ENCODE results near the gene UBAC1. TPM values are rescaled to one million over a fixed set of nuclear protein-coding genes. Genes with fewer than 3 reads are reported as not detected.
A peak's percentile ranks its signal among the peaks of the same experiment; 100 is the strongest.

Gene UBAC1
- total and polyA plus RNA-seq, 9 of the 15 experiments (the other 6 are each of a cell fraction or from before 2014, with no cell fraction given) = 94.0 to 399 (median 228) TPM

DNA sequence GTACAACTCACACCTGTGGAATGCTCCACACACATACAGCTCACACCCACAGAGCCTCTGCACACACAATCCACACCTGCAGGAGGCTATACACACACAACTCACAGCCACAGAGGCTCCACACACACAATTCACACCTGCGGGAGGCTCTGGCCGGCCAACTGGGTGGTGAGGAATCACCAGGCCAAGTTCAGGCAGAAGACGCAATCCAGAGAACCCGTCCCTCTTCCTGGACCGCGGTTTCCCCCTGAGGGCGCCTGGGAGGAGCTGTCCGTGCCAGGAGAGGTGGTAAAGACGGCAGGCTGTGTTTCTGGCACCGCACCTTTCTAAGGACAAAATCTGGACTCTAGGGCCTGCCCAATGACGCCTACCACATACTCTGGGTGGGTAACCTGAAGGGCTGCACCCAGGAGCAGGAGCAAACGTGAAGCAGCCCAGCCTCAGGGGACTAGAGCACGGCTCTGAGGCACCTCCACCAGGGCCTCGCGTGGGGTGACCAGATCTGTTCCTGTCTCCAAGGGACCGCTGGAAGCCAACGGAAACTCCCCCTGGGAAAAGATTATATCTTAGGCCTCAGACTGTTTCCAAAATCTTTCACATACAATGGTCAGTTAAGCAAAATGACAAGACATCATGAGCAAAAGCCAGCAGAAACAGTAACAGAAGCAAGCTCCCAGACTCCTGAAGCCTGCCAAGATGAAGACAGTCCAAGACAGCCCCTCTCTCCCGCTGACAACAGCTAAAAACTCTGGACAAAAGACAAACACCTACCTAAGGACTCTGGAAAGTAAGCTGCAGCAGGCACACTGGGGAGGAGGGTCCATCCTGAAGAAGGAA lies 70.8 kb downstream of the UBAC1 start:
- Histone ChIP-seq H4K20me1 (replicated peaks; ENCODE audit: control insufficient read depth, insufficient read depth, low read length) (peaks cover 62% of the 10 kb centered on the region), H3K9me3 (replicated peaks; ENCODE audit: control insufficient read depth, insufficient read depth, low read depth, low read length) (no peaks in the 10 kb centered on the region), H3K27ac (ENCODE audit: extremely low read depth, low read depth, low read length) (no peak overlapping the region), H3K27me3 (ENCODE audit: control insufficient read depth in 2 of 2, insufficient read depth in 2 of 2, low read length in 2 of 2) (no peaks in the 10 kb centered on the region), H3K79me2 (ENCODE audit: control insufficient read depth, insufficient read depth, low read length) (peaks cover 99% of the 10 kb centered on the region), H2AFZ (ENCODE audit: low read depth, low read length) (no peak overlapping the region), H3K4me2 (ENCODE audit: insufficient read depth, low read length) (peak overlapping the region; percentile 16; the same call in 1 of the 2 replicates), H3K9me1 (ENCODE audit: control insufficient read depth, insufficient read depth, low read length) (peaks cover 11% of the 10 kb centered on the region), H3K36me3 (ENCODE audit: control insufficient read depth, insufficient read depth, low read length) (no peaks in the 10 kb centered on the region; the same call in 2 of the 3 replicates), H3K4me3 (no peak overlapping the region), H3K9ac (ENCODE audit: insufficient read depth in 1 of 2, low read depth in 2 of 2, low read length in 2 of 2) (peak overlapping the region in 1 of 2 experiments; percentile 74; a peak in 2 of 4 replicates), H3K4me1 (replicated peaks in 1 of 2; ENCODE audit: control insufficient read depth in 2 of 2, insufficient read depth in 2 of 2, low read length in 2 of 2) (peaks cover 12 to 63% of the 10 kb centered on the region in 2 experiments)
- POLR2A ChIA-PET = interaction anchor here (0.7 to 1.2 kb wide), 7 partner anchors 8 to 62 kb away, joined by 3 to 4 read pairs (median 3); no protein-coding TSS in a partner anchor
- BruUV-seq (replicated peaks) = no TSS peak
- ATAC-seq = peak; percentile 59
- TF ChIP-seq ESRRB (CRISPR knock-in tag; IDR thresholded peaks at IDR 0.05; ENCODE audit: borderline replicate concordance) = no peak
- no peak for TF ChIP-seq NR3C1 (CRISPR knock-in tag; IDR thresholded peaks at IDR 0.05)
- TF ChIP-seq HCFC1 (IDR thresholded peaks at IDR 0.05; ENCODE audit: low read depth, low read length) = no peak
- TF ChIP-seq, protein P1, sequence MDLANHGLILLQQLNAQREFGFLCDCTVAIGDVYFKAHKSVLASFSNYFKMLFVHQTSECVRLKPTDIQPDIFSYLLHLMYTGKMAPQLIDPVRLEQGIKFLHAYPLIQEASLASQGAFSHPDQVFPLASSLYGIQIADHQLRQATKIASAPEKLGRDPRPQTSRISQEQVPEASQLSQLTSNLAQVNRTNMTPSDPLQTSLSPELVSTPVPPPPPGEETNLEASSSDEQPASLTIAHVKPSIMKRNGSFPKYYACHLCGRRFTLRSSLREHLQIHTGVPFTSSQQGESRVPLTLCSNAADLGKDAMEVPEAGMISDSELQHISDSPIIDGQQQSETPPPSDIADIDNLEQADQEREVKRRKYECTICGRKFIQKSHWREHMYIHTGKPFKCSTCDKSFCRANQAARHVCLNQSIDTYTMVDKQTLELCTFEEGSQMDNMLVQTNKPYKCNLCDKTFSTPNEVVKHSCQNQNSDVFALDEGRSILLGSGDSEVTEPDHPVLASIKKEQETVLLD (IDR thresholded peaks at IDR 0.05) = no peak
- TF ChIP-seq, protein P2, sequence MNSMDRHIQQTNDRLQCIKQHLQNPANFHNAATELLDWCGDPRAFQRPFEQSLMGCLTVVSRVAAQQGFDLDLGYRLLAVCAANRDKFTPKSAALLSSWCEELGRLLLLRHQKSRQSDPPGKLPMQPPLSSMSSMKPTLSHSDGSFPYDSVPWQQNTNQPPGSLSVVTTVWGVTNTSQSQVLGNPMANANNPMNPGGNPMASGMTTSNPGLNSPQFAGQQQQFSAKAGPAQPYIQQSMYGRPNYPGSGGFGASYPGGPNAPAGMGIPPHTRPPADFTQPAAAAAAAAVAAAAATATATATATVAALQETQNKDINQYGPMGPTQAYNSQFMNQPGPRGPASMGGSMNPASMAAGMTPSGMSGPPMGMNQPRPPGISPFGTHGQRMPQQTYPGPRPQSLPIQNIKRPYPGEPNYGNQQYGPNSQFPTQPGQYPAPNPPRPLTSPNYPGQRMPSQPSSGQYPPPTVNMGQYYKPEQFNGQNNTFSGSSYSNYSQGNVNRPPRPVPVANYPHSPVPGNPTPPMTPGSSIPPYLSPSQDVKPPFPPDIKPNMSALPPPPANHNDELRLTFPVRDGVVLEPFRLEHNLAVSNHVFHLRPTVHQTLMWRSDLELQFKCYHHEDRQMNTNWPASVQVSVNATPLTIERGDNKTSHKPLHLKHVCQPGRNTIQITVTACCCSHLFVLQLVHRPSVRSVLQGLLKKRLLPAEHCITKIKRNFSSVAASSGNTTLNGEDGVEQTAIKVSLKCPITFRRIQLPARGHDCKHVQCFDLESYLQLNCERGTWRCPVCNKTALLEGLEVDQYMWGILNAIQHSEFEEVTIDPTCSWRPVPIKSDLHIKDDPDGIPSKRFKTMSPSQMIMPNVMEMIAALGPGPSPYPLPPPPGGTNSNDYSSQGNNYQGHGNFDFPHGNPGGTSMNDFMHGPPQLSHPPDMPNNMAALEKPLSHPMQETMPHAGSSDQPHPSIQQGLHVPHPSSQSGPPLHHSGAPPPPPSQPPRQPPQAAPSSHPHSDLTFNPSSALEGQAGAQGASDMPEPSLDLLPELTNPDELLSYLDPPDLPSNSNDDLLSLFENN (IDR thresholded peaks at IDR 0.05; ENCODE audit: low read depth in 2 of 2, low read length in 2 of 2) = no peak
- peak; percentile 7 for TF ChIP-seq RBBP5 (IDR thresholded peaks at IDR 0.05; ENCODE audit: borderline replicate concordance, insufficient read depth, low read length, poor library complexity, severe bottlenecking)
- TF ChIP-seq HSF4 (CRISPR knock-in tag; IDR thresholded peaks at IDR 0.05; ENCODE audit: borderline replicate concordance) = no peak
- no peak for DNase-seq (ENCODE audit: extremely low read depth in 1 of 4, low spot score in 3 of 4)
- intact Hi-C loops (cut with micrococcal nuclease) (no loop called here), in situ Hi-C loops (cut with MboI) (no loop called here)
- WGBS (ENCODE audit: insufficient coverage, low coverage, missing lambda C conversion rate) = 59% methylated on average over 17 of the region's 18 CpGs
- FAIRE-seq = no peak
- CTCF ChIA-PET (ENCODE audit: low intra/inter-chr PET ratio) = no interaction called here
